AG04449 (cell line): ENCODE measurements around the gene CFHR3.
"Not testable (repeated sequence)": the region's sequence is repeated elsewhere in the genome, so short reads cannot be mapped to it uniquely, and the experiment has no call there.

Experiments
- CTCF ChIA-PET: fragments of 350-600 bp; formaldehyde crosslinking; extraction: SDS; loops from one replicate; lab custom pipeline; 2021; ENCODE audit warnings: antibody characterized with exemption; lab: Yijun Ruan, JAX
- POLR2A ChIA-PET: fragments of 400-600, 350-600 bp; formaldehyde crosslinking; extraction: SDS; loops from one replicate; lab custom pipeline; 2020; ENCODE audit warnings: antibody characterized with exemption, inconsistent platforms; lab: Yijun Ruan, JAX
- DNase-seq: peaks from one replicate; pipeline ENCODE4 v3.0.0-alpha.2; 2010; ENCODE audit warnings: low read depth, low spot score
- H3K4me3 ChIP-seq: 2 replicates; pipeline ENCODE4 v1.5.1; 2011; ENCODE audit warnings: low read depth, mild to moderate bottlenecking, control low read depth, low read length
- TF ChIP-seq, protein P1 (sequence below): IDR thresholded peaks from one replicate; pipeline ENCODE4 v1.5.1; 2011; ENCODE audit warnings: mild to moderate bottlenecking, moderate library complexity, low read length, control low read depth, inconsistent platforms; ENCODE audit not compliant: insufficient read depth; ENCODE audit errors: missing control alignments

Gene CFHR3

DNA sequence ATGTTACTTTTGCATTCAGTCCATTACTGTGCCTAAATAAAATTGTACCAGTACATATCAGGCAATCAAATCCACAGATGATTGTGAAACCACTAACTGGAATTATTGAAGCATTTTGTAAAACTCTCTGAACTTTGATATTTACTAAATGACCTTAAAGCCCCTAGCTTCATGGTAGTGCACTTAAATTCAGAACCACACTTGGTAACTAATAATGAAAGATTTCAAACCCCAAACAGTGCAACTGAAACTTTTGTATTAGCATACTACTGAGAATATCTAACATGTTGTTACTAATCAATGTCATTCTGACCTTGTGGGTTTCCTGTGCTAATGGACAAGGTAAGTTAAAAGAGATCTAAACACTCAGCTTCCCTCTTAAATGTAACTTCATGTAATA, at the start of gene CFHR3:
TSS of gene CFHR3 (plus strand) at position 238 of the 400 bp plus-strand sequence. CDS start at position 285, 47 bp downstream.
- DNase-seq: no peak
- H3K4me3 ChIP-seq: no peak within 1 kb of the TSS
- TF ChIP-seq, protein P1, sequence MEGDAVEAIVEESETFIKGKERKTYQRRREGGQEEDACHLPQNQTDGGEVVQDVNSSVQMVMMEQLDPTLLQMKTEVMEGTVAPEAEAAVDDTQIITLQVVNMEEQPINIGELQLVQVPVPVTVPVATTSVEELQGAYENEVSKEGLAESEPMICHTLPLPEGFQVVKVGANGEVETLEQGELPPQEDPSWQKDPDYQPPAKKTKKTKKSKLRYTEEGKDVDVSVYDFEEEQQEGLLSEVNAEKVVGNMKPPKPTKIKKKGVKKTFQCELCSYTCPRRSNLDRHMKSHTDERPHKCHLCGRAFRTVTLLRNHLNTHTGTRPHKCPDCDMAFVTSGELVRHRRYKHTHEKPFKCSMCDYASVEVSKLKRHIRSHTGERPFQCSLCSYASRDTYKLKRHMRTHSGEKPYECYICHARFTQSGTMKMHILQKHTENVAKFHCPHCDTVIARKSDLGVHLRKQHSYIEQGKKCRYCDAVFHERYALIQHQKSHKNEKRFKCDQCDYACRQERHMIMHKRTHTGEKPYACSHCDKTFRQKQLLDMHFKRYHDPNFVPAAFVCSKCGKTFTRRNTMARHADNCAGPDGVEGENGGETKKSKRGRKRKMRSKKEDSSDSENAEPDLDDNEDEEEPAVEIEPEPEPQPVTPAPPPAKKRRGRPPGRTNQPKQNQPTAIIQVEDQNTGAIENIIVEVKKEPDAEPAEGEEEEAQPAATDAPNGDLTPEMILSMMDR: no peak
- ChIA-PET CTCF (no interaction called here), POLR2A (no interaction called here)

DNA sequence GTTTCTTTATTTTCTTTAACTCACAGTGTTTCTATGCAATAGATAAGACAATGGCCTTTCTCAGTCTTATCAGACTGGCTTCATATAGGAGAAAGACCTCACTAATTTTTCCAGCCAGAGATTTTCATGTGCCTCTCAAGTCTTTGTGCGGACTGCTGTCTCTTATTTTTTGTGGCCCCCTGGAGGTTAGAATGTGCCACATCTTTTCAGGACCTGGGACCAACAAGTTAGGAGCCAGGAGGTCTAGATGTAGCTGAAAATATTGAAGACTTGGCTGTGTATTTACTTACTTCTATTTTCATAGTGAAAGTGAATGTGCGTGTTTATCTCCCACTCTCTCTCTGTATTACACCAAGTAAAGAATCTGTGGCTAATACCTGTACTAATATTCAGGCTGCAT, 42.1 kb upstream of the CFHR3 start:
- no peak for DNase-seq
- TF ChIP-seq, protein P1: peak; percentile 2
- H3K4me3 ChIP-seq: no peak overlapping the region
- POLR2A ChIA-PET: no interaction called here
- CTCF ChIA-PET: no interaction called here

DNA sequence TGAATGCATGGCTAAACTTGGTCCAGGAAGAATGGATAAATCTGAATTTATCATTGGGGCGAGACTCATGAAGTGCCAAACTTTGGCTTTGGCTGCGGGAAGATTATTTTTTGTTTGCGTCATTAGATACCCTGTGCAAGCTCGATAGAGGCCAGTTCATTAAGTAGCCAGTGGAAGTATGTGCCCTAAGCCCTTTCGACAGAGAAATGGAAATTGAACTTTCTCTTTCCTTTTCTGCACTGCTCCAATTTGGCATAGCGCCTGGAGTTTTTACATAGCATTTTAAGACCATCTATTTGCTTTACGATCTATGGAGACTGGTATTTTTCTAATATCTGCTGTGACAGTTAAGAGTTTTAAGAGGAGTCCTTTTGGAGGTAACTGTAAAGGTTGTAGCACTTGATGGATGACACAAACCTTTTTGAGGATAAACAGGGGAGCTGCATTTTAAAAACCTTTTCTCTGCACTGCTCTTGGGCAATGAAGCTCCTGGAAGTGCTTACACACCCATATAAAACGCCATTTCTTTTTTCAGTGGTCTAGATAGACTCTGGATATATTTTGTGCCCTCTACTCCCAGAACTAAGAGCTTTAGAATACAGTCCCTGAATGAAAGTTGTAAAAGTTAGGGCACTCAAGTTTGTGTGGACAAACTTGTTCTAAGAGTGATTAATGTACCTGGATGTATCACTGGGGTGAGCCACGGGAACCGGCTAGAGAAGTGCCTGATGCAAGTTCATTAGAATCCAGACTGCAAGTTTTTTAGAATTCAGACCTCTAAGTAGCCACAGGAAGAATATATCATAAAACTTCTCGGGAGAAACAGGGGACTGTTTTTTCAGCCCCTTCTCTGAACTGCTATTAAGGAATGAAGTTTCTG, 41.3 kb upstream of the CFHR3 start:
- TF ChIP-seq, protein P1: no peak
- ChIA-PET CTCF (no interaction called here), POLR2A (no interaction called here)
- no peak overlapping the region for H3K4me3 ChIP-seq
- no peak for DNase-seq

DNA sequence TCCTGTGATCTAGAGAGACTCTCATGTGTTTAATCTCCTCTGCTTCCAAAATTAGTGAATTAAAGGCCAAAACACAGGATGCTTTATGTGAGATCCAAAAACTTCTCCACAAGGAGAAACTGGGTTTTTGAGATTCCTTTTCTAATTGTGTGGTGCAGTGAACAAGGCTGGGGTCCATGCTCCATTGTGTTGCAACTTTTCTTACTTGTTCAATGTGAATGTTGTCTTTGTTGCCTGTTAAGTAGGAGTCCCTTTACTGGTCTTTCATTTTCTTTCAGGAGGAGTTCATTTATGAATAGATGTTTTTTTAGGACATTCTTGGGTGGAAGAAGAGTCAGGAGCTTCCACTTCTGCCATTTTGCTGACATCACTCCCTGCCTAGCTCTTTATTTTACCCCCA, 40.6 kb upstream of the CFHR3 start:
- TF ChIP-seq, protein P1: no peak
- no peak for DNase-seq
- no peak overlapping the region for H3K4me3 ChIP-seq
- ChIA-PET POLR2A (no interaction called here), CTCF (interaction anchor here (1.2 kb wide), 1 partner anchor 10 kb away, joined by 4 read pairs; no protein-coding TSS in a partner anchor)

DNA sequence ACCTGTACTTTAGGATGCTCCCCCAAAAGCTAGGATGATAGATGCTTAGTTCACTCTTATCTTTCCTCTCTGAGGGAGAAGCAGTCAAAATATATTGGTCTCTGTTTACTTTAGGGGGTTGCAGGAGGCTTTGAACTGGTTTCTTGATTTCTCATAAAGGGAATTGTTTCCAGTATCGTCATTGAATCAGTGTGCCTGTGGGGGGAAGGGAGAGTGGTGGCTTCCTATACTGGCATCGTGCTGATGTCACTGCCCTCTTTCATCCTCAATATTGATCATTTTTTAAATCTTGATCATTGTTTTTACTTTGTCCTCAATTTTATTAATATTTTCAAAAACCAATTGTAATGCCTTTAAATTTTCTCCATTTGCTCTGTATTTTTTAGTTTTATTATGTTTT, 40.2 kb upstream of the CFHR3 start:
- no peak overlapping the region for H3K4me3 ChIP-seq
- no peak for DNase-seq
- POLR2A ChIA-PET: no interaction called here
- TF ChIP-seq, protein P1: no peak
- CTCF ChIA-PET: interaction anchor here (1.2 kb wide), 1 partner anchor 11 kb away, joined by 4 read pairs; no protein-coding TSS in a partner anchor

DNA sequence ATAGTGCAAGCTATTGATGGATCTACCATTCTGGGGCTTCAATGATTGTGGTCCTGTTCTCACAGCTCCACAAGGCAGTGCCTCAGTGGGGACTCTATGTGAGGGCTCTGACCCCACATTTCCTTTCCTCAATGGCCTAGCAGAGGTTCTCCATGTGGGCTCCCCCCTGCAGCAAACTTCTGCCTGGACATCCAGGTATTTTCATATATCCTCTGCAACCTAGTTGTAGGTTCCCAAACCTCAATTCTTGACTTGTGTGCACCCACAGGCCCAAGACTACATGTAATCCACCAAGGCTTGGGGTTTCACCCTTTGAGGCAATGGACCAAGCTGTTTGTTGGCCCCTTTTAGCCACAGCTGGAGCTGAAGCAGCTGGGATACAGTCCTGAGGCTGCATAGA, 35.9 kb upstream of the CFHR3 start:
- POLR2A ChIA-PET: no interaction called here
- CTCF ChIA-PET: no interaction called here
- no peak overlapping the region for H3K4me3 ChIP-seq
- no peak for DNase-seq
- TF ChIP-seq, protein P1: no peak

DNA sequence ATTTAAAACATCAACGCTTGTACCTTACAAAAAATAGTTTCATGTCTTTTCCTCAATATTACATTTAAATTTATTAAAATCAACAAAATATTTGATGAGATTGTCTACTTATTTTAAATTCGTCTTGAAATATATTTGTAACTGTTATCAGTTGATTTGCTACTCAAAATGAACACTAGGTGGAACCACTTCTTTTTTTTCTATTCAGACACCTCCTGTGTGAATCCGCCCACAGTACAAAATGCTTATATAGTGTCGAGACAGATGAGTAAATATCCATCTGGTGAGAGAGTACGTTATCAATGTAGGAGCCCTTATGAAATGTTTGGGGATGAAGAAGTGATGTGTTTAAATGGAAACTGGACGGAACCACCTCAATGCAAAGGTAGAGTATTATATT, 31.4 kb upstream of the CFHR3 start:
- CTCF ChIA-PET, DNase-seq, POLR2A ChIA-PET, H3K4me3 ChIP-seq: not testable (repeated sequence)

DNA sequence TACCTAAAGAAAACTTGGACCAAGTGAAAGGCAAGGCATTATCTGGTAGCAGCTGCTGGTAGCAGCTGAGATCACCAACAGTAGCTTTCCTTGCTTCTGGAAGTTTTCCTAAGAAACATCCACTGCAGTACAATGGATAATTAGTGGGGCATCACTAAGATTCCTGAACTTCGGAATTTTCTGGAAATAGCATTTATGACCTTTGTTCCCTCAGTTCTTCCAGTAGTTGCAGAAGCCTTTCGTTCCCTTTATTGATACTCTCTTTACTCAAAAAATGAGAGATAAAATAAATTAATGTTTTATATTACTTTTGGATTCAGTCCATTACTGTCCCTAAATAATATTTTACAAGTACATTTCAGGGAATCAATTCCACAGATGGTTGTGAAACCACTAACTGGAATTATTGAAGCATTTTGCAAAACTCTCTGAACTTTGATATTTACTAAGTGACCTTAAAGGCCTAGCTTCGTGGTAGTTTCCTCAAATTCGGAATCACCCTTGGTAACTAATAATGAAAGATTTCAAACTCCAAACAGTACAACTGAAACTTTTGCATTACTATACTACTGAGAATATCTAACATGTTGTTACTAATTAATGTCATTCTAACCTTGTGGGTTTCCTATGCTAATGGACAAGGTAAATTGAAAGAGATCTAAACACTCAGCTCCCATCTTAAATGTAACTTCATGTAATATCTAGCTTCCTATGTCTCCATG, 9.5 kb upstream of the CFHR3 start:
- CTCF ChIA-PET, DNase-seq, POLR2A ChIA-PET, H3K4me3 ChIP-seq: not testable (repeated sequence)

DNA sequence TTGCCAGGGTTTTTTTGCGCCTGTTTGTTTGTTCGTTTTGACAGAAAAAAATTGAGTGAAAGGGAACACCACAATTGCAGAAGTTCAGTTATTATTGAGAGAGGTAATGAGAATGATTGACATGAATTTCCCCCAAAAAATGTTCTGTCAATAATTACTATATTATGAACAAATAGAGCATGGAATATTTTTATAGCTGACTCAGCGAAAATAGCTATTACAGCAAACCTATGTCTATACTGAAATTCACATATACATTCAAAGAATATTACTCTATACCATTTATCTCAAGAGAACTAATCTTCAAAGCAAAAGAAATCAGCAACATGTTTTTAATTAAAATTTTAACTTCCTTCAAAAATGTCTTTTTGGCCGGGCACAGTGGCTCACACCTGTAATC, 4.8 kb upstream of the CFHR3 start:
- CTCF ChIA-PET, H3K4me3 ChIP-seq: not testable (repeated sequence)

More for the DNA sequence above, 4.8 kb upstream of the CFHR3 start:
- DNase-seq, POLR2A ChIA-PET: not testable (repeated sequence)
